ENCODE results near the gene ZNF219. TPM values are rescaled to one million over a fixed set of nuclear protein-coding genes. Genes with fewer than 3 reads are reported as not detected.

Gene ZNF219
- total RNA-seq, 1 donor from 2014 or later = 31.9 TPM

- Histone ChIP-seq H4K20me1 (ENCODE audit: insufficient read depth, low read length) (no peaks in the 10 kb centered on the region), H3K79me2 (ENCODE audit: insufficient read depth, low read length) (no peaks in the 10 kb centered on the region), H3K9me3 (ENCODE audit: insufficient read depth, low read depth, low read length) (no peaks in the 10 kb centered on the region), H3K36me3 (ENCODE audit: insufficient read depth, low read length) (no peaks in the 10 kb centered on the region), H3K9ac (ENCODE audit: low read length) (no peak overlapping the region), H3K4me1 (ENCODE audit: insufficient read depth, low read length) (no peaks in the 10 kb centered on the region), H2AFZ (ENCODE audit: low read depth, low read length) (no peak overlapping the region), H3K27me3 (ENCODE audit: insufficient read depth, low read length) (peaks cover 10% of the 10 kb centered on the region), H3K4me3 (ENCODE audit: insufficient read depth, low read depth, low read length) (no peak overlapping the region), H3K27ac (ENCODE audit: low read depth, low read length) (no peak overlapping the region), H3K4me2 (ENCODE audit: low read length) (no peak overlapping the region)
- FAIRE-seq (no peak), DNase-seq (ENCODE audit: low read depth) (no peak)
- H3K9me3 Mint-ChIP-seq (ENCODE audit: unreplicated experiment) = peaks cover 6% of the 10 kb centered on the region
- no peak overlapping the region for H3K4me3 Mint-ChIP-seq (ENCODE audit: unreplicated experiment)
- H3K4me1 Mint-ChIP-seq (ENCODE audit: low read depth, unreplicated experiment) = peaks cover 36% of the 10 kb centered on the region
- H3K36me3 Mint-ChIP-seq (ENCODE audit: low read depth, unreplicated experiment) = peaks cover 2% of the 10 kb centered on the region
- H3K27ac Mint-ChIP-seq (ENCODE audit: unreplicated experiment) = no peak overlapping the region
- peaks cover 18% of the 10 kb centered on the region for H3K27me3 Mint-ChIP-seq (ENCODE audit: low read depth, unreplicated experiment)
- TF ChIP-seq EZH2 (IDR thresholded peaks at IDR 0.05; ENCODE audit: insufficient read depth, low read length) = no peak
- TF ChIP-seq CTCF (IDR thresholded peaks at IDR 0.05; ENCODE audit: insufficient read depth, low read depth, low read length) = no peak
These were observed 55.0 kb downstream of the ZNF219 start for GRCh38 chr14:21043387-21043973.

- peaks cover 2% of the 10 kb centered on the region for H3K36me3 Mint-ChIP-seq (ENCODE audit: low read depth, unreplicated experiment)
- H3K27me3 Mint-ChIP-seq (ENCODE audit: low read depth, unreplicated experiment) = peaks cover 18% of the 10 kb centered on the region
- no peak overlapping the region for H3K4me2 ChIP-seq (ENCODE audit: low read length)
- FAIRE-seq = no peak
- H3K4me1 ChIP-seq (ENCODE audit: insufficient read depth, low read length) = no peaks in the 10 kb centered on the region
- peaks cover 10% of the 10 kb centered on the region for H3K27me3 ChIP-seq (ENCODE audit: insufficient read depth, low read length)
- no peak overlapping the region for H3K27ac Mint-ChIP-seq (ENCODE audit: unreplicated experiment)
- H2AFZ ChIP-seq (ENCODE audit: low read depth, low read length) = no peak overlapping the region
- H3K9me3 ChIP-seq (ENCODE audit: insufficient read depth, low read depth, low read length) = no peaks in the 10 kb centered on the region
- H3K36me3 ChIP-seq (ENCODE audit: insufficient read depth, low read length) = no peaks in the 10 kb centered on the region
- no peaks in the 10 kb centered on the region for H4K20me1 ChIP-seq (ENCODE audit: insufficient read depth, low read length)
- no peak for DNase-seq (ENCODE audit: low read depth)
- H3K4me1 Mint-ChIP-seq (ENCODE audit: low read depth, unreplicated experiment) = peaks cover 35% of the 10 kb centered on the region
- peaks cover 6% of the 10 kb centered on the region for H3K9me3 Mint-ChIP-seq (ENCODE audit: unreplicated experiment)
- H3K9ac ChIP-seq (ENCODE audit: low read length) = no peak overlapping the region
- H3K4me3 ChIP-seq (ENCODE audit: insufficient read depth, low read depth, low read length) = no peak overlapping the region
- no peak overlapping the region for H3K27ac ChIP-seq (ENCODE audit: low read depth, low read length)
- no peak overlapping the region for H3K4me3 Mint-ChIP-seq (ENCODE audit: unreplicated experiment)
- no peak for TF ChIP-seq CTCF (IDR thresholded peaks at IDR 0.05; ENCODE audit: insufficient read depth, low read depth, low read length)
- TF ChIP-seq EZH2 (IDR thresholded peaks at IDR 0.05; ENCODE audit: insufficient read depth, low read length) = no peak
- no peaks in the 10 kb centered on the region for H3K79me2 ChIP-seq (ENCODE audit: insufficient read depth, low read length)
These were observed 55.5 kb downstream of the ZNF219 start for GRCh38 chr14:21042918-21043317.

GRCh38 chr14:21041676-21042433 is 56.6 kb downstream of the ZNF219 start, which contains the start of gene RNASE7:
TSS of gene RNASE7 (plus strand) at chr14:21042362. CDS start at chr14:21042993, 631 bp downstream.
- peak; percentile 42 for DNase-seq (ENCODE audit: low read depth)
- Mint-ChIP-seq H3K4me3 (ENCODE audit: unreplicated experiment) (peak within 1 kb of the TSS; percentile 17), H3K4me1 (ENCODE audit: low read depth, unreplicated experiment) (peaks cover 36% of the 10 kb centered on the region)

More at GRCh38 chr14:21041676-21042433, 56.6 kb downstream of the ZNF219 start, which contains the start of gene RNASE7:
- no peak for FAIRE-seq
- Mint-ChIP-seq H3K36me3 (ENCODE audit: low read depth, unreplicated experiment) (peaks cover 2% of the 10 kb centered on the region), H3K9me3 (ENCODE audit: unreplicated experiment) (peaks cover 6% of the 10 kb centered on the region), H3K27ac (ENCODE audit: unreplicated experiment) (no peak within 1 kb of the TSS), H3K27me3 (ENCODE audit: low read depth, unreplicated experiment) (peaks cover 19% of the 10 kb centered on the region)
- Histone ChIP-seq H4K20me1 (ENCODE audit: insufficient read depth, low read length) (no peaks in the 10 kb centered on the region), H3K4me3 (ENCODE audit: insufficient read depth, low read depth, low read length) (no peak within 1 kb of the TSS), H3K27me3 (ENCODE audit: insufficient read depth, low read length) (peaks cover 10% of the 10 kb centered on the region), H3K4me2 (ENCODE audit: low read length) (no peak within 1 kb of the TSS), H3K27ac (ENCODE audit: low read depth, low read length) (no peak within 1 kb of the TSS), H3K79me2 (ENCODE audit: insufficient read depth, low read length) (no peaks in the 10 kb centered on the region), H2AFZ (ENCODE audit: low read depth, low read length) (no peak within 1 kb of the TSS), H3K4me1 (ENCODE audit: insufficient read depth, low read length) (no peaks in the 10 kb centered on the region), H3K9ac (ENCODE audit: low read length) (no peak within 1 kb of the TSS), H3K36me3 (ENCODE audit: insufficient read depth, low read length) (no peaks in the 10 kb centered on the region), H3K9me3 (ENCODE audit: insufficient read depth, low read depth, low read length) (no peaks in the 10 kb centered on the region)
- TF ChIP-seq EZH2 (IDR thresholded peaks at IDR 0.05; ENCODE audit: insufficient read depth, low read length) (no peak), CTCF (IDR thresholded peaks at IDR 0.05; ENCODE audit: insufficient read depth, low read depth, low read length) (no peak)
